Naive thymus-derived CD4-positive, alpha-beta T cell (primary cell): Measurements from ENCODE around the gene SIGLEC9. TPM values are rescaled to one million over a fixed set of nuclear protein-coding genes. Genes with fewer than 3 reads are reported as not detected.

ENCODE experiments used
- ATAC-seq: fragments of 150-1000 bp; cut with Tn5 transposase; 2 replicates; pipeline ENCODE4 v1.10.0; 2021; ENCODE audit warnings: mild to moderate bottlenecking, moderate library complexity
- CTCF ChIA-PET: fragments of 350-600 bp; sonication (Branson Sonifier 250); formaldehyde crosslinking; loops from one replicate; lab custom pipeline; 2021; ENCODE audit warnings: antibody characterized with exemption; lab: Charles Lee
- POLR2A ChIA-PET: fragments of 350-600 bp; sonication (Branson Sonifier 250); formaldehyde crosslinking; loops from one replicate; lab custom pipeline; 2021; ENCODE audit warnings: antibody characterized with exemption, inconsistent platforms; lab: Charles Lee
- DNase-seq, 9 donors: peaks; one replicate each; pipeline versions ENCODE4 v3.0.0 to v3.0.0-alpha.2; 2020 to 2022; ENCODE audit warnings: mixed read lengths in 1 of 9
- H3K27ac ChIP-seq: one replicate; pipeline ENCODE4 v1.7.0; 2013; ENCODE audit warnings: mild to moderate bottlenecking, low read depth, low read length, moderate library complexity
- H3K27me3 ChIP-seq, 2 donors: one replicate each; pipeline ENCODE4 v1.7.0; 2013; ENCODE audit warnings: low read length in 2 of 2, mild to moderate bottlenecking in 2 of 2, moderate library complexity in 2 of 2; ENCODE audit not compliant: control insufficient read depth in 2 of 2, insufficient read depth in 2 of 2
- H3K36me3 ChIP-seq, 3 experiments: 1 replicate in 2 of 3; 2 replicates in 1 of 3; pipeline ENCODE4 v1.7.0; 2013; ENCODE audit warnings: low read length in 3 of 3, mild to moderate bottlenecking in 3 of 3, moderate library complexity in 1 of 3; ENCODE audit not compliant: insufficient read depth in 3 of 3, control insufficient read depth in 2 of 3
- H3K4me1 ChIP-seq, 2 donors: one replicate each; pipeline ENCODE4 v1.7.0; 2013; ENCODE audit warnings: low read length in 2 of 2, mild to moderate bottlenecking in 2 of 2, moderate library complexity in 1 of 2; ENCODE audit not compliant: control insufficient read depth in 2 of 2, insufficient read depth in 2 of 2
- H3K4me3 ChIP-seq: 2 replicates; pipeline ENCODE4 v1.7.0; 2013; ENCODE audit warnings: mild to moderate bottlenecking, low read length
- H3K9me3 ChIP-seq, 3 experiments: 1 replicate in 2 of 3; 2 replicates in 1 of 3; pipeline ENCODE4 v1.7.0; 2013; ENCODE audit warnings: low read length in 3 of 3; ENCODE audit not compliant: control insufficient read depth in 2 of 3
- H3K27ac Mint-ChIP-seq, 9 donors: one replicate each; pipeline ENCODE4 v1.8.0; 2020 to 2022; ENCODE audit warnings: mixed read lengths in 9 of 9, mild to moderate bottlenecking in 8 of 9, moderate library complexity in 5 of 9, inconsistent platforms in 2 of 9
- H3K27me3 Mint-ChIP-seq, 5 donors: one replicate each; pipeline ENCODE4 v1.8.0; 2021 to 2022; ENCODE audit warnings: mixed read lengths in 5 of 5, mild to moderate bottlenecking in 1 of 5
- H3K36me3 Mint-ChIP-seq, 5 donors: one replicate each; pipeline ENCODE4 v1.8.0; 2020 to 2022; ENCODE audit warnings: mixed read lengths in 5 of 5, mild to moderate bottlenecking in 3 of 5, inconsistent platforms in 1 of 5
- H3K4me1 Mint-ChIP-seq, 7 donors: one replicate each; pipeline ENCODE4 v1.8.0; 2020 to 2022; ENCODE audit warnings: mixed read lengths in 7 of 7, mild to moderate bottlenecking in 3 of 7, inconsistent platforms in 1 of 7
- H3K4me3 Mint-ChIP-seq, 10 donors: one replicate each; pipeline ENCODE4 v1.8.0; 2020 to 2022; ENCODE audit warnings: mild to moderate bottlenecking in 10 of 10, mixed read lengths in 10 of 10, moderate library complexity in 6 of 10, inconsistent platforms in 2 of 10
- H3K9me3 Mint-ChIP-seq, 11 donors: one replicate each; pipeline ENCODE4 v1.8.0; 2020 to 2022; ENCODE audit warnings: mixed read lengths in 11 of 11, mild to moderate bottlenecking in 4 of 11, inconsistent platforms in 1 of 11, moderate library complexity in 1 of 11
- intact Hi-C, 2 donors: fragments of 100-400 bp; cut with micrococcal nuclease; formaldehyde crosslinking; loops; one replicate each; pipeline ENCODE4 v1.15.1; 2023
- polyA plus RNA-seq, 2 donors: library from polyadenylated mRNA; unstranded; fragments of 300-500 nt; fragmentation: Illumina TruSeq; gene quantifications; one replicate each; pipeline ENCODE4 v1.2.3, GENCODE V29; 2021
- total RNA-seq, 6 experiments: library from RNA in 5 of 6; stranded (reverse) in 5 of 6; gene quantifications; 1 replicate in 5 of 6; 2 replicates in 1 of 6; pipeline ENCODE4 v1.2.3 and lab custom pipeline; 2021 to 2026

The SIGLEC9 gene
- total and polyA plus RNA-seq, 7 experiments from 2014 or later = 0.34 to 26.8 (median 1.8) TPM

DNA sequence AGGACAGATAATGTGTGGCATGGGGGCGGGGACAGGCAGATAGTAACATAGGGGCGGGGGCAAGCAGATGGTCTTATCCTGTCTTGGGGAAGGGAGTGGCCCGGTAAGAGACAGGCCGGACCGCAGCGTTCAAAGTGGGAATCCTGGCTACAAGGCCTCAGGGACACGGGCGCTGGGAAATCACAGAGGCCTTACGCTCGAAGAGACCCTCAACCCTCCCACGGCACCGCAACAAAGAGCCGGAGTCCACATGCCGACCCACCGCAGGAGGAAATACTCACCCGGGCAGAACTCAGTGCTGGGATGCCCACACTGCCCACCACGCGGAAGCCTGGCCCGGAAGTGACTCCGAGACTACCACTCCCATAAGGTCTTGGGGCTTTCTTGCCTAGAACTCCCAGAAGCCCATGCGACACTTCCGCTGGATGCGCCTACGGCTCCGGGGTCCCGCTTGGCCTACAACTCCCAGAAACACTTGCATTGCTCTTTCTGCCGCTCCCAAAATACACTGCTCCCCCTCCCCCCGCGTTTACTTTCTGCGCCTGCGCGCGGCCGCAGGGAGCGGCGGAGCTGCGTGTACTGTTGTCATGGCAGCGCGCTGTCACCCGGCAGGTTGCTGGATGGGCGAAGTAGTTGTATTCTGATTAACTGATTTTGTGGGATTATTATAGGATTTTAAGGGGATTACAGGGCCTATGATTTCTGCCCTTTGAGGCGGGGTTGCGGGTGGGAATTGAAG, 16.5 kb upstream of the SIGLEC9 start, which contains the start of gene CTU1:
TSS of gene CTU1 (minus strand) at position 344 of the 739 bp plus-strand sequence. CDS start 3,840 bp downstream, outside the sequence.
- intact Hi-C loops = loop anchor here (1.0 to 10.0 kb wide), 18 partner anchors 11 to 1341 kb away; partner anchors contain the start of genes VRK3 (in 2 of the 2), AKT1S1 (in 1 of the 2), AP2A1 (in 1 of the 2) and KCNC3 (in 1 of the 2)
- peaks cover 0 to 18% (median 7%) of the 10 kb centered on the region in 5 donors for H3K36me3 Mint-ChIP-seq
- Histone ChIP-seq H3K9me3 (no peaks in the 10 kb centered on the region), H3K36me3 (peaks cover 0 to 19% (median 6%) of the 10 kb centered on the region in 3 experiments), H3K4me1 (peaks cover 13% of the 10 kb centered on the region in 2 donors), H3K27me3 (no peaks in the 10 kb centered on the region), H3K4me3 (peak within 1 kb of the TSS; percentile 92), H3K27ac (peak within 1 kb of the TSS; percentile 77)
- ATAC-seq = peak; percentile 99
- H3K27ac Mint-ChIP-seq = peak within 1 kb of the TSS; percentile 92 to 99 (median 97)
- peak; percentile 93 to 99 (median 98) for DNase-seq
- ChIA-PET CTCF (interaction anchor here (0.8 kb wide), 2 partner anchors 10 to 49 kb away, joined by 3 to 4 read pairs; no protein-coding TSS in a partner anchor), POLR2A (no interaction called here)
- peaks cover 28 to 48% (median 42%) of the 10 kb centered on the region in 7 donors for H3K4me1 Mint-ChIP-seq
- no peaks in the 10 kb centered on the region for H3K27me3 Mint-ChIP-seq
- peaks cover 0 to 4% (median 0%) of the 10 kb centered on the region in 11 donors for H3K9me3 Mint-ChIP-seq
- peak within 1 kb of the TSS; percentile 90 to 100 (median 98) for H3K4me3 Mint-ChIP-seq

- peaks cover 14 to 17% of the 10 kb centered on the region in 2 donors for H3K4me1 ChIP-seq
- POLR2A ChIA-PET = no interaction called here
- peaks cover 0 to 14% (median 6%) of the 10 kb centered on the region in 3 experiments for H3K36me3 ChIP-seq
- intact Hi-C loops = loop anchor here (1.0 to 10.0 kb wide), 18 partner anchors 11 to 1341 kb away; partner anchors contain the start of genes VRK3 (in 2 of the 2), AKT1S1 (in 1 of the 2), AP2A1 (in 1 of the 2) and KCNC3 (in 1 of the 2)
- ATAC-seq (peak; percentile 60), DNase-seq (no peak)
- Mint-ChIP-seq H3K4me1 (peaks cover 27 to 48% (median 37%) of the 10 kb centered on the region in 7 donors), H3K27ac (peak overlapping the region; percentile 92 to 99 (median 97)), H3K9me3 (peaks cover 0 to 4% (median 0%) of the 10 kb centered on the region in 11 donors), H3K36me3 (peaks cover 0 to 13% (median 7%) of the 10 kb centered on the region in 5 donors), H3K27me3 (no peaks in the 10 kb centered on the region), H3K4me3 (peak overlapping the region; percentile 90 to 100 (median 98))
- H3K9me3 ChIP-seq = no peaks in the 10 kb centered on the region
- H3K27ac ChIP-seq = peak overlapping the region; percentile 77
- H3K4me3 ChIP-seq = peak overlapping the region; percentile 92
- no peaks in the 10 kb centered on the region for H3K27me3 ChIP-seq
- CTCF ChIA-PET = interaction anchor here (0.8 kb wide), 2 partner anchors 10 to 48 kb away, joined by 3 to 4 read pairs; no protein-coding TSS in a partner anchor
Measured at GRCh38 chr19:51108805-51109146, 15.9 kb upstream of the SIGLEC9 start.

DNA sequence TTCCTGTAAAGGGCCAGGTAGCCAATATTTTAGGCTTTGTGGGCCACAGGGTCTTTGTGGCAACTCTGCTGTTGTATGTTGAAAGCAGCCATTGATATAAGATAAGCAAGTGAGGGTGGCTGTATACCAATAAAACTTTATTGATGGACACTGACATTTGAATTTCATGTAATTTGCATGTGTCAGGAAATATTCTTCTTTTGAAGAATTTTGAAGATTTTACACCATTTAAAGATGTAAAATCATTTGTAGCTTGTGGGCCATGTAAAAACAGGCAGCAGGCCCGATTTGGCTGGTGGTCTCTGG, 14.1 kb upstream of the SIGLEC9 start:
- peaks cover 0 to 4% (median 0%) of the 10 kb centered on the region in 11 donors for H3K9me3 Mint-ChIP-seq
- H3K27ac Mint-ChIP-seq = peak overlapping the region in 1 of 9 donors; percentile 21
- peaks cover 0 to 8% (median 0%) of the 10 kb centered on the region in 5 donors for H3K36me3 Mint-ChIP-seq
- ChIA-PET POLR2A (interaction anchor here (1.7 to 2.9 kb wide), 3 partner anchors 10 to 17 kb away, joined by 4 to 9 read pairs (median 6); no protein-coding TSS in a partner anchor), CTCF (no interaction called here)
- H3K4me3 Mint-ChIP-seq = no peak overlapping the region
- intact Hi-C loops = no loop called here
- ATAC-seq (no peak), DNase-seq (no peak)
- H3K27me3 Mint-ChIP-seq = no peaks in the 10 kb centered on the region
- H3K4me1 Mint-ChIP-seq = peaks cover 25 to 37% (median 29%) of the 10 kb centered on the region in 7 donors
- H3K4me1 ChIP-seq = peaks cover 31 to 35% of the 10 kb centered on the region in 2 donors
- H3K4me3 ChIP-seq = no peak overlapping the region
- no peaks in the 10 kb centered on the region for H3K9me3 ChIP-seq
- H3K27me3 ChIP-seq = no peaks in the 10 kb centered on the region
- no peak overlapping the region for H3K27ac ChIP-seq
- H3K36me3 ChIP-seq = peaks cover 0 to 4% (median 0%) of the 10 kb centered on the region in 3 experiments

- no peaks in the 10 kb centered on the region for H3K27me3 ChIP-seq
- H3K4me3 ChIP-seq = no peak overlapping the region
- ChIA-PET POLR2A (interaction anchor here (0.7 to 2.9 kb wide), 2 partner anchors 9 to 16 kb away, joined by 3 to 9 read pairs; no protein-coding TSS in a partner anchor), CTCF (interaction anchor here (1.0 to 1.6 kb wide), 3 partner anchors 15 to 47 kb away, joined by 3 to 4 read pairs (median 3); no protein-coding TSS in a partner anchor)
- no peak overlapping the region for H3K27ac ChIP-seq
- peaks cover 0 to 4% (median 0%) of the 10 kb centered on the region in 11 donors for H3K9me3 Mint-ChIP-seq
- no peaks in the 10 kb centered on the region for H3K27me3 Mint-ChIP-seq
- H3K9me3 ChIP-seq = no peaks in the 10 kb centered on the region
- H3K4me1 Mint-ChIP-seq = peaks cover 19 to 30% (median 26%) of the 10 kb centered on the region in 7 donors
- peaks cover 0 to 4% (median 0%) of the 10 kb centered on the region in 3 experiments for H3K36me3 ChIP-seq
- no peak for DNase-seq
- intact Hi-C loops = no loop called here
- no peak overlapping the region for H3K4me3 Mint-ChIP-seq
- H3K4me1 ChIP-seq = peaks cover 41 to 45% of the 10 kb centered on the region in 2 donors
- no peak overlapping the region for H3K27ac Mint-ChIP-seq
- no peak for ATAC-seq
- H3K36me3 Mint-ChIP-seq = peaks cover 0 to 5% (median 0%) of the 10 kb centered on the region in 5 donors
Measured at GRCh38 chr19:51111606-51112005, 13.1 kb upstream of the SIGLEC9 start.

DNA sequence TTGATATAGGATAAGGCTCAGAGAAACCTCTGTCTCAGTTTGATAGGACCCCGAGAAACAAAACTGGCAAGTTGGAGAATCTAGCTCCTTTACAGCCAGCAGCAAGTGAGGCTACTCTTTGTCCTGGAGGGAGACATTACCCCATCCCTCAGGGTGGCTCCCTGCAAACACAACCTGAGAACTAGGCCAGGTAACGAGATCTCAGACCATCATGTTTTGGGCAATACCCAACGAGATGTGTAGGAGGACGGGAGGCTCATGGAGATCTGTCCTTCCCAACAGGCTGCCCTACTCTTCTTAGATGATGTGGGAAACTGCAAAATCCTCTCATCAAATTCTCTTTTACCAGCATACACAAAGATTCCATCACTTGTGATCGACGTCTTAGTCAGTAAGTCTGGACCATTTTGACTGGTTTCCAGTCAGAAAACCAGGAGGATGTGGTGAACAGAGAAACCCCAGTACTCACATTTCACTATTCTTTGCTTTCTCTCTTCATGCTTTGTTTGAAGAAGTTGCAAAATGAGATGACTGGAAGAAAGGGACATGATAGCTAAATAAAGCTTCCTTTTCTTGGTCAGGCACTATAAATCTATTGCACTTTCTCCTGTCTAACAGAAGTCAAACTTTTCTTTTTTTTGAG, 10.5 kb upstream of the SIGLEC9 start:
- no peaks in the 10 kb centered on the region for H3K27me3 ChIP-seq
- H3K4me3 Mint-ChIP-seq = peak overlapping the region in 7 of 10 donors; percentile 5 to 57 (median 41)
- peak overlapping the region; percentile 33 for H3K27ac ChIP-seq
- H3K36me3 Mint-ChIP-seq = no peaks in the 10 kb centered on the region
- CTCF ChIA-PET = interaction anchor here (1.0 to 1.2 kb wide), 2 partner anchors 18 to 20 kb away, joined by 3 to 4 read pairs; no protein-coding TSS in a partner anchor
- H3K4me3 ChIP-seq = no peak overlapping the region
- H3K9me3 Mint-ChIP-seq = no peaks in the 10 kb centered on the region
- H3K36me3 ChIP-seq = no peaks in the 10 kb centered on the region
- H3K27ac Mint-ChIP-seq = peak overlapping the region in 8 of 9 donors; percentile 48 to 82 (median 61)
- peak in 5 of 9 donors; percentile 26 to 66 (median 51) for DNase-seq
- peaks cover 0 to 6% (median 0%) of the 10 kb centered on the region in 5 donors for H3K27me3 Mint-ChIP-seq
- peaks cover 5 to 26% (median 11%) of the 10 kb centered on the region in 7 donors for H3K4me1 Mint-ChIP-seq
- intact Hi-C loops = no loop called here
- POLR2A ChIA-PET = interaction anchor here (0.6 to 2.2 kb wide), 8 partner anchors 8 to 1670 kb away, joined by 3 to 9 read pairs (median 4); no protein-coding TSS in a partner anchor
- ATAC-seq = peak; percentile 63
- peaks cover 39 to 40% of the 10 kb centered on the region in 2 donors for H3K4me1 ChIP-seq
- no peaks in the 10 kb centered on the region for H3K9me3 ChIP-seq
